A673 (cell line): ENCODE measurements around the gene NCBP1.

Experiments
- EZH2 ChIP-seq: fragments of 200-600 bp; sonication (generic); IDR thresholded peaks from 2 replicates; pipeline ENCODE4 v1.6.1; 2017; ENCODE audit warnings: borderline replicate concordance, low read depth, mild to moderate bottlenecking, mixed read lengths, antibody characterized with exemption, low read length; ENCODE audit not compliant: poor library complexity, severe bottlenecking
- TF ChIP-seq, protein P1 (sequence below): fragments of 300-800, 200-600 bp; sonication (generic); conservative IDR thresholded peaks from 2 replicates; pipeline ENCODE4 v1.5.1; 2017; ENCODE audit warnings: low read depth, mild to moderate bottlenecking, antibody characterized with exemption, low read length, moderate library complexity, mixed read lengths

DNA sequence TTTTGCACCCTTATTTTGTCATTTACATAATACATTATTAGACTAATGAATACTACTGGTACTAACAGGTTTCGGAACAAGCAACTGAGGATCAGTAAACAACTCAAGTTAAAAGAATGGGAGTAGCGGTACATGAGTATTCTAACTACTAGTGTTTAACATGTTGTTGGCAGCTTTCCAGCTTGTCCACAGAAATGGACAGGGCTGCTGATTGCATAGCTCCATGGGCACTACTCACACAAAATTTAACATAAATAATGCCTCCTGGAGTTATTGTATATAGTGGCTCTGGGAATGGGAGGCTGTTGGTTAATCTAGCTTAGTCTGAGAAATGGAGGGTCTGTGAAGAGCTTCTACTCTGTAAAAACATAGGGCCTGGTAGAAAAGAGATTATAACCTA, 6.7 kb downstream of the NCBP1 start:
- TF ChIP-seq, protein P1, sequence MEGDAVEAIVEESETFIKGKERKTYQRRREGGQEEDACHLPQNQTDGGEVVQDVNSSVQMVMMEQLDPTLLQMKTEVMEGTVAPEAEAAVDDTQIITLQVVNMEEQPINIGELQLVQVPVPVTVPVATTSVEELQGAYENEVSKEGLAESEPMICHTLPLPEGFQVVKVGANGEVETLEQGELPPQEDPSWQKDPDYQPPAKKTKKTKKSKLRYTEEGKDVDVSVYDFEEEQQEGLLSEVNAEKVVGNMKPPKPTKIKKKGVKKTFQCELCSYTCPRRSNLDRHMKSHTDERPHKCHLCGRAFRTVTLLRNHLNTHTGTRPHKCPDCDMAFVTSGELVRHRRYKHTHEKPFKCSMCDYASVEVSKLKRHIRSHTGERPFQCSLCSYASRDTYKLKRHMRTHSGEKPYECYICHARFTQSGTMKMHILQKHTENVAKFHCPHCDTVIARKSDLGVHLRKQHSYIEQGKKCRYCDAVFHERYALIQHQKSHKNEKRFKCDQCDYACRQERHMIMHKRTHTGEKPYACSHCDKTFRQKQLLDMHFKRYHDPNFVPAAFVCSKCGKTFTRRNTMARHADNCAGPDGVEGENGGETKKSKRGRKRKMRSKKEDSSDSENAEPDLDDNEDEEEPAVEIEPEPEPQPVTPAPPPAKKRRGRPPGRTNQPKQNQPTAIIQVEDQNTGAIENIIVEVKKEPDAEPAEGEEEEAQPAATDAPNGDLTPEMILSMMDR: no peak
- TF ChIP-seq EZH2: no peak
